Body of pancreas (tissue), 4 donors: ENCODE results near the gene PKP1. TPM values are rescaled to one million over a fixed set of nuclear protein-coding genes. Genes with fewer than 3 reads are reported as not detected.

Source experiments
- ATAC-seq: fragments of 150-250 bp; one replicate; pipeline ENCODE4 v1.9.1; 2016
- DNase-seq, 4 donors: peaks; one replicate each; pipeline ENCODE4 v3.0.0-alpha.2; 2019
- H3K27ac ChIP-seq, 4 donors: fragments of 200-600 bp; sonication (generic); 1 replicate in 3 of 4; 2 replicates in 1 of 4; pipeline versions ENCODE4 v1.5.1 to v1.6.1; 2016 to 2019; ENCODE audit warnings: mild to moderate bottlenecking in 1 of 4, mixed read lengths in 1 of 4, moderate library complexity in 1 of 4
- H3K27me3 ChIP-seq, 2 donors: fragments of 200-600 bp; sonication (generic); one replicate each; pipeline ENCODE4 v1.6.0; 2016; ENCODE audit warnings: mild to moderate bottlenecking in 1 of 2
- H3K36me3 ChIP-seq, 2 donors: fragments of 200-600 bp; sonication (generic); replicated peaks in 1 of 2; 2 replicates each; pipeline ENCODE4 v1.5.1; 2016; ENCODE audit warnings: low read depth in 2 of 2; ENCODE audit not compliant: insufficient read depth in 1 of 2
- H3K4me1 ChIP-seq: fragments of 200-600 bp; sonication (generic); one replicate; pipeline ENCODE4 v1.6.0; 2016
- H3K4me3 ChIP-seq, 2 donors: fragments of 200-600 bp; sonication (generic); 1 replicate in 1 of 2; 2 replicates in 1 of 2; pipeline ENCODE4 v1.5.1; 2016 to 2019
- H3K9me3 ChIP-seq, 3 donors: fragments of 200-600 bp; sonication (generic); 1 replicate in 2 of 3; 2 replicates in 1 of 3; pipeline ENCODE4 v1.5.1; 2016
- CTCF ChIP-seq, 7 experiments: fragments of 450-650 bp in 4 of 7; fragments of 200-600 bp in 3 of 7; sonication (generic) in 3 of 7; IDR thresholded peaks; one replicate each; pipeline ENCODE4 v1.5.1; 2016 to 2019; ENCODE audit warnings: antibody characterized with exemption in 7 of 7
- POLR2A ChIP-seq, 3 donors: fragments of 450-650 bp; IDR thresholded peaks; one replicate each; pipeline ENCODE4 v1.6.1; 2016; ENCODE audit warnings: antibody characterized with exemption in 3 of 3, mild to moderate bottlenecking in 2 of 3
- WGBS, 2 donors: methylation state at CpG; one replicate each; pipeline ENCODE4 v1.1.5; 2017; 5-methylcytosine and 5-hydroxymethylcytosine counted together
- intact Hi-C: fragments of 100-400 bp; cut with DNase I; formaldehyde crosslinking; loops from one replicate; pipeline ENCODE4 v1.15.1; 2023
- total RNA-seq, 2 donors: library from RNA; depleted of rRNA; stranded (reverse); fragments of >200 nt; gene quantifications; one replicate each; pipeline ENCODE4 v1.1.0, GENCODE V29; 2016

The PKP1 gene
- total RNA-seq, 2 donors from 2014 or later, result 0.33 TPM; not detected in 1

- intact Hi-C loops, result no loop called here
- Histone ChIP-seq H3K4me1 (no peaks in the 10 kb centered on the region), H3K27ac (no peak overlapping the region), H3K27me3 (no peaks in the 10 kb centered on the region), H3K4me3 (no peak overlapping the region), H3K36me3 (no peaks in the 10 kb centered on the region), H3K9me3 (no peaks in the 10 kb centered on the region)
- ATAC-seq (no peak), DNase-seq (peak in 1 of 4 donors; percentile 16)
- TF ChIP-seq POLR2A (IDR thresholded peaks at IDR 0.05) (no peak), CTCF (IDR thresholded peaks at IDR 0.05) (no peak)
- 70 to 86% methylated on average over 2 to 15 of the region's 15 CpGs for WGBS, 2 donors
Measured at GRCh38 chr1:201275253-201275666, 8.0 kb upstream of the PKP1 start.

GRCh38 chr1:201276891-201277290 lies 6.4 kb upstream of the PKP1 start:
- no peak for DNase-seq
- Histone ChIP-seq H3K4me3 (no peak overlapping the region), H3K4me1 (no peaks in the 10 kb centered on the region), H3K27ac (no peak overlapping the region), H3K27me3 (peaks cover 0 to 4% of the 10 kb centered on the region in 2 donors), H3K36me3 (no peaks in the 10 kb centered on the region), H3K9me3 (no peaks in the 10 kb centered on the region)
- TF ChIP-seq POLR2A (IDR thresholded peaks at IDR 0.05) (no peak), CTCF (IDR thresholded peaks at IDR 0.05) (no peak)
- 68 to 85% methylated on average over 4 to 6 of the region's 6 CpGs for WGBS, 2 donors
- no peak for ATAC-seq
- intact Hi-C loops, result no loop called here

GRCh38 chr1:201277441-201277840 lies 5.9 kb upstream of the PKP1 start:
- no peak overlapping the region for H3K27ac ChIP-seq
- peaks cover 0 to 4% of the 10 kb centered on the region in 2 donors for H3K27me3 ChIP-seq
- no peaks in the 10 kb centered on the region for H3K9me3 ChIP-seq
- DNase-seq (no peak), ATAC-seq (no peak)
- no peak overlapping the region for H3K4me3 ChIP-seq
- H3K4me1 ChIP-seq, result no peaks in the 10 kb centered on the region
- 82 to 92% methylated on average over 3 to 4 of the region's 4 CpGs for WGBS, 2 donors
- H3K36me3 ChIP-seq, result no peaks in the 10 kb centered on the region
- no peak for TF ChIP-seq CTCF (IDR thresholded peaks at IDR 0.05)
- no peak for TF ChIP-seq POLR2A (IDR thresholded peaks at IDR 0.05)
- intact Hi-C loops, result no loop called here

- WGBS, 2 donors, result 63 to 69% methylated on average over 8 of the region's 8 CpGs
- TF ChIP-seq POLR2A (IDR thresholded peaks at IDR 0.05) (no peak), CTCF (IDR thresholded peaks at IDR 0.05) (no peak)
- no peaks in the 10 kb centered on the region for H3K36me3 ChIP-seq
- DNase-seq, result peak in 2 of 4 donors; percentile 22 to 23
- ATAC-seq, result no peak
- H3K9me3 ChIP-seq, result no peaks in the 10 kb centered on the region
- no peak overlapping the region for H3K27ac ChIP-seq
- intact Hi-C loops, result no loop called here
- no peak overlapping the region for H3K4me3 ChIP-seq
- peaks cover 0 to 15% of the 10 kb centered on the region in 2 donors for H3K27me3 ChIP-seq
- H3K4me1 ChIP-seq, result peaks cover 12% of the 10 kb centered on the region
Measured at GRCh38 chr1:201279313-201279712, 4.0 kb upstream of the PKP1 start.

GRCh38 chr1:201280884-201281283 lies 2.4 kb upstream of the PKP1 start:
- no peak for DNase-seq
- Histone ChIP-seq H3K27ac (no peak overlapping the region), H3K9me3 (no peaks in the 10 kb centered on the region), H3K4me1 (peaks cover 12% of the 10 kb centered on the region), H3K27me3 (peaks cover 0 to 16% of the 10 kb centered on the region in 2 donors), H3K36me3 (no peaks in the 10 kb centered on the region), H3K4me3 (no peak overlapping the region)
- WGBS, 2 donors, result 75 to 78% methylated on average over 5 of the region's 5 CpGs
- TF ChIP-seq POLR2A (IDR thresholded peaks at IDR 0.05) (no peak), CTCF (IDR thresholded peaks at IDR 0.05) (no peak)
- intact Hi-C loops, result no loop called here
- no peak for ATAC-seq
